Natural killer cell (primary cell): ENCODE measurements around the gene DLL1. TPM values are rescaled to one million over a fixed set of nuclear protein-coding genes. Genes with fewer than 3 reads are reported as not detected.

Experiments used
- ATAC-seq, 3 donors: fragments of 150-1000 bp in 2 of 3; fragments of 200-7000 bp in 1 of 3; cut with Tn5 transposase; 1 replicate in 1 of 3; 2 replicates in 2 of 3; pipeline ENCODE4 v1.10.0; 2021; ENCODE audit warnings: mild to moderate bottlenecking in 2 of 3, moderate library complexity in 2 of 3
- DNase-seq, 2 donors: peaks; one replicate each; pipeline versions ENCODE4 v3.0.0 to v3.0.0-alpha.2; 2013 to 2021; ENCODE audit warnings: mixed read lengths in 1 of 2
- H3K27ac ChIP-seq: one replicate; pipeline ENCODE4 v1.5.1; 2013; ENCODE audit warnings: mild to moderate bottlenecking, low read length
- H3K27me3 ChIP-seq: one replicate; pipeline ENCODE4 v1.6.1; 2013; ENCODE audit warnings: low read length; ENCODE audit not compliant: control insufficient read depth, insufficient read depth
- H3K36me3 ChIP-seq: one replicate; pipeline ENCODE4 v1.6.1; 2013; ENCODE audit warnings: low read length; ENCODE audit not compliant: control insufficient read depth, insufficient read depth
- H3K4me1 ChIP-seq: one replicate; pipeline ENCODE4 v1.6.1; 2013; ENCODE audit warnings: low read length; ENCODE audit not compliant: control insufficient read depth, insufficient read depth
- H3K4me3 ChIP-seq: one replicate; pipeline ENCODE4 v1.5.1; 2013; ENCODE audit warnings: low read length
- H3K9me3 ChIP-seq: one replicate; pipeline ENCODE4 v1.6.1; 2013; ENCODE audit warnings: low read length; ENCODE audit not compliant: control insufficient read depth, insufficient read depth
- H3K27ac Mint-ChIP-seq, 2 donors: one replicate each; pipeline ENCODE4 v1.8.0; 2022; ENCODE audit warnings: mild to moderate bottlenecking in 2 of 2, mixed read lengths in 2 of 2, moderate library complexity in 1 of 2
- H3K27me3 Mint-ChIP-seq, 2 donors: one replicate each; pipeline ENCODE4 v1.8.0; 2022; ENCODE audit warnings: low read depth in 2 of 2, mixed read lengths in 2 of 2
- H3K36me3 Mint-ChIP-seq: one replicate; pipeline ENCODE4 v1.8.0; 2022; ENCODE audit warnings: mixed read lengths
- H3K4me1 Mint-ChIP-seq, 2 donors: one replicate each; pipeline ENCODE4 v1.8.0; 2022; ENCODE audit warnings: mixed read lengths in 2 of 2
- H3K4me3 Mint-ChIP-seq: one replicate; pipeline ENCODE4 v1.8.0; 2022; ENCODE audit warnings: mild to moderate bottlenecking, moderate library complexity, mixed read lengths
- H3K9me3 Mint-ChIP-seq, 2 donors: one replicate each; pipeline ENCODE4 v1.8.0; 2022; ENCODE audit warnings: mixed read lengths in 2 of 2
- WGBS: methylation state at CpG from one replicate; pipeline ENCODE4 v1.1.7; 2013; ENCODE audit warnings: missing lambda C conversion rate; ENCODE audit not compliant: insufficient coverage; 5-methylcytosine and 5-hydroxymethylcytosine counted together
- intact Hi-C: fragments of 100-400 bp; cut with micrococcal nuclease; formaldehyde crosslinking; loops from one replicate; pipeline ENCODE4 v1.14.2; 2022
- total RNA-seq, 4 donors: library from RNA; stranded (reverse); fragments of 120-200 nt in 1 of 4; gene quantifications; one replicate each; pipeline versions ENCODE4 v1.2.3 to v1.2.4, GENCODE V29; 2013 to 2022
- TF ChIP-seq, protein P1 (sequence below): fragments of 200-600 bp; IDR thresholded peaks from one replicate; pipeline ENCODE4 v1.8.0; 2022; ENCODE audit warnings: antibody characterized with exemption

DLL1 gene
- total RNA-seq, 3 donors from 2014 or later (not counting 1 experiment from before 2014, with no cell fraction given) = 4.3 to 16.9 (median 6.0) TPM

DNA sequence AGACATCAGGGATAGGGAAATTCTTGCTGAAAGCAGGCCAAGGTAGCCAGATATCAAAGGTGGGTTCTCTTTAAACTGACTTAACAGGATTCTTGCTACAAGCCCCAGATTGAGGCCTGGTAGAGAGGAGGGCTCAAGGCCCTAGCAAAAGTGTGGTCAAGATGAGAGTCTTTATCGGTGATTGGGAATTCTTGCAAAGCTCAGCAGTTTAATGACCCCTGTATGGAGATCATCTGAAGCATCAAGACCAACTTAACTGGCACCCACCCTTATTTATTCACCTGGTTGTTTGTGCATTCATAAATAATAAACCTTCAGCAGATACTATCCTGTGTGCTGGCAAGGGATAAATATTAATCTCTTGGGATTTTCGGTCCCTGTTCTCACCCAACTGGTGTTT lies 22.0 kb upstream of the DLL1 start:
- Histone ChIP-seq H3K27me3 (no peaks in the 10 kb centered on the region), H3K36me3 (peaks cover 7% of the 10 kb centered on the region), H3K27ac (no peak overlapping the region), H3K4me3 (no peak overlapping the region), H3K9me3 (no peaks in the 10 kb centered on the region), H3K4me1 (peaks cover 9% of the 10 kb centered on the region)
- no peak for DNase-seq
- Mint-ChIP-seq H3K4me1 (peaks cover 73 to 77% of the 10 kb centered on the region in 2 donors), H3K27ac (peak overlapping the region; percentile 5), H3K36me3 (peaks cover 12% of the 10 kb centered on the region), H3K9me3 (no peaks in the 10 kb centered on the region), H3K27me3 (no peaks in the 10 kb centered on the region), H3K4me3 (no peak overlapping the region)
- ATAC-seq = no peak
- whole genome bisulfite sequencing = 91% methylated on average over 1 of the region's 2 CpGs
- intact Hi-C loops = no loop called here
- TF ChIP-seq, protein P1, sequence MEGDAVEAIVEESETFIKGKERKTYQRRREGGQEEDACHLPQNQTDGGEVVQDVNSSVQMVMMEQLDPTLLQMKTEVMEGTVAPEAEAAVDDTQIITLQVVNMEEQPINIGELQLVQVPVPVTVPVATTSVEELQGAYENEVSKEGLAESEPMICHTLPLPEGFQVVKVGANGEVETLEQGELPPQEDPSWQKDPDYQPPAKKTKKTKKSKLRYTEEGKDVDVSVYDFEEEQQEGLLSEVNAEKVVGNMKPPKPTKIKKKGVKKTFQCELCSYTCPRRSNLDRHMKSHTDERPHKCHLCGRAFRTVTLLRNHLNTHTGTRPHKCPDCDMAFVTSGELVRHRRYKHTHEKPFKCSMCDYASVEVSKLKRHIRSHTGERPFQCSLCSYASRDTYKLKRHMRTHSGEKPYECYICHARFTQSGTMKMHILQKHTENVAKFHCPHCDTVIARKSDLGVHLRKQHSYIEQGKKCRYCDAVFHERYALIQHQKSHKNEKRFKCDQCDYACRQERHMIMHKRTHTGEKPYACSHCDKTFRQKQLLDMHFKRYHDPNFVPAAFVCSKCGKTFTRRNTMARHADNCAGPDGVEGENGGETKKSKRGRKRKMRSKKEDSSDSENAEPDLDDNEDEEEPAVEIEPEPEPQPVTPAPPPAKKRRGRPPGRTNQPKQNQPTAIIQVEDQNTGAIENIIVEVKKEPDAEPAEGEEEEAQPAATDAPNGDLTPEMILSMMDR = no peak

DNA sequence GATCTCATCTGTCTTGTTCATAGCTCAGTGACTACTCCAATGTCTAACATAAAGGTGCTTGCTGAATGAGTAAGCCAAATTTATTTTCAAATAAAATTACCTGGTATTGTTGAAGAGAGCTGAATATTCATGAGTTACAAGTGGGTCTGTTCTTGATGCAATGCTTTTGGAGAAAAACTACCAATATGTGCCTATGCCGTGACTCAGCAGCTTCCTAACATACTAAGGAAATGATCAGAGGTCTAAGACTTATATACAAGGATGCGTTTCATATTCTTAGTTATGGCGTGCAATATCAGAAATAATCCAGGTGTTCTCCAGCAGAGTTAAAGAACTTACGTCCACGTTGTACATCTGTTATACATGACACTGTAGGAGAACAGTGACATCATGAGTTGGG lies 20.8 kb upstream of the DLL1 start:
- Mint-ChIP-seq H3K4me1 (peaks cover 75 to 77% of the 10 kb centered on the region in 2 donors), H3K9me3 (no peaks in the 10 kb centered on the region), H3K27ac (peak overlapping the region; percentile 19 to 70), H3K27me3 (no peaks in the 10 kb centered on the region), H3K36me3 (peaks cover under 1% of the 10 kb centered on the region), H3K4me3 (peak overlapping the region; percentile 14)
- Histone ChIP-seq H3K27me3 (no peaks in the 10 kb centered on the region), H3K4me1 (peaks cover 19% of the 10 kb centered on the region), H3K4me3 (no peak overlapping the region), H3K36me3 (no peaks in the 10 kb centered on the region), H3K9me3 (no peaks in the 10 kb centered on the region), H3K27ac (no peak overlapping the region)
- ATAC-seq = no peak
- TF ChIP-seq, protein P1 = no peak
- intact Hi-C loops = no loop called here
- 90% methylated on average over 5 of the region's 5 CpGs for WGBS
- DNase-seq = no peak

DNA sequence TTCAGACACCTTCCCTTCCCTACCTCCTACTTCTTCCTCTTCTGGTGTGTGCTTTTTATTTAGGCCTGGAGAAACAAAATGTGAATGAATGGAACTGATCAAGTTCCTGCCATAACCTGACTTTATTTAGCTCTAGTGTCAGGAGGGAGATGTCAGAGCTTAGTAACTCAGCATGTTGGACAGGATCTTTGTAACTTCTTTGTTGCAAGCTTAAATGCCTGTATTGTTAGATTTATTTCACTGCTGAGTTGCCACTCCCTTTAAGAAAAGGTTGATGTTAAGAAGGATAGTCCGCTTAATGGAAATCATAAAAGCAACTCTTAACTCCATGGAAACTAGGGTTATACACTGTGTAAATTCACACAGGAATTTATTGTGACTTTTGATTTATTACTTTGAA lies 17.9 kb upstream of the DLL1 start:
- peaks cover 25% of the 10 kb centered on the region for H3K4me1 ChIP-seq
- Mint-ChIP-seq H3K4me1 (peaks cover 59% of the 10 kb centered on the region in 2 donors), H3K36me3 (no peaks in the 10 kb centered on the region)

More for the DNA sequence above, 17.9 kb upstream of the DLL1 start:
- H3K27ac ChIP-seq = no peak overlapping the region
- no peak for ATAC-seq
- H3K9me3 ChIP-seq = no peaks in the 10 kb centered on the region
- H3K36me3 ChIP-seq = no peaks in the 10 kb centered on the region
- H3K9me3 Mint-ChIP-seq = no peaks in the 10 kb centered on the region
- H3K27me3 Mint-ChIP-seq = peaks cover 7 to 9% of the 10 kb centered on the region in 2 donors
- H3K4me3 ChIP-seq = no peak overlapping the region
- peak overlapping the region; percentile 92 to 93 for H3K27ac Mint-ChIP-seq
- intact Hi-C loops = loop anchor here (5.0 kb wide), 2 partner anchors 134 to 154 kb away; no protein-coding TSS in a partner anchor
- H3K27me3 ChIP-seq = no peaks in the 10 kb centered on the region
- no peak for DNase-seq
- no CpG with 5 or more reads among the region's 1 CpG for WGBS
- TF ChIP-seq, protein P1 = no peak
- H3K4me3 Mint-ChIP-seq = peak overlapping the region; percentile 96
